Measurements from ENCODE around the gene IBA57.
"Not testable (repeated sequence)": the region's sequence is repeated elsewhere in the genome, so short reads cannot be mapped to it uniquely, and the experiment has no call there.

Gene IBA57

DNA sequence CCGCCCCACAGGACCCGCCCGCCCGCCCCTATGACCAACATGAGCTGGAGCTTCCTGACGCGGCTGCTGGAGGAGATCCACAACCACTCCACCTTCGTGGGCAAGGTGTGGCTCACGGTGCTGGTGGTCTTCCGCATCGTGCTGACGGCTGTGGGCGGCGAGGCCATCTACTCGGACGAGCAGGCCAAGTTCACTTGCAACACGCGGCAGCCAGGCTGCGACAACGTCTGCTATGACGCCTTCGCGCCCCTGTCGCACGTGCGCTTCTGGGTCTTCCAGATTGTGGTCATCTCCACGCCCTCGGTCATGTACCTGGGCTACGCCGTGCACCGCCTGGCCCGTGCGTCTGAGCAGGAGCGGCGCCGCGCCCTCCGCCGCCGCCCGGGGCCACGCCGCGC lies 7.9 kb upstream of the IBA57 start:
- FAIRE-seq, result no peak

DNA sequence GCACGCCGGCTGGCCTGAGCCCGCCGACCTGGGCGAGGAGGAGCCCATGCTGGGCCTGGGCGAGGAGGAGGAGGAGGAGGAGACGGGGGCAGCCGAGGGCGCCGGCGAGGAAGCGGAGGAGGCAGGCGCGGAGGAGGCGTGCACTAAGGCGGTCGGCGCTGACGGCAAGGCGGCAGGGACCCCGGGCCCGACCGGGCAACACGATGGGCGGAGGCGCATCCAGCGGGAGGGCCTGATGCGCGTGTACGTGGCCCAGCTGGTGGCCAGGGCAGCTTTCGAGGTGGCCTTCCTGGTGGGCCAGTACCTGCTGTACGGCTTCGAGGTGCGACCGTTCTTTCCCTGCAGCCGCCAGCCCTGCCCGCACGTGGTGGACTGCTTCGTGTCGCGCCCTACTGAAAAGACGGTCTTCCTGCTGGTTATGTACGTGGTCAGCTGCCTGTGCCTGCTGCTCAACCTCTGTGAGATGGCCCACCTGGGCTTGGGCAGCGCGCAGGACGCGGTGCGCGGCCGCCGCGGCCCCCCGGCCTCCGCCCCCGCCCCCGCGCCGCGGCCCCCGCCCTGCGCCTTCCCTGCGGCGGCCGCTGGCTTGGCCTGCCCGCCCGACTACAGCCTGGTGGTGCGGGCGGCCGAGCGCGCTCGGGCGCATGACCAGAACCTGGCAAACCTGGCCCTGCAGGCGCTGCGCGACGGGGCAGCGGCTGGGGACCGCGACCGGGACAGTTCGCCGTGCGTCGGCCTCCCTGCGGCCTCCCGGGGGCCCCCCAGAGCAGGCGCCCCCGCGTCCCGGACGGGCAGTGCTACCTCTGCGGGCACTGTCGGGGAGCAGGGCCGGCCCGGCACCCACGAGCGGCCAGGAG lies 7.2 kb upstream of the IBA57 start:
- FAIRE-seq, result no peak

DNA sequence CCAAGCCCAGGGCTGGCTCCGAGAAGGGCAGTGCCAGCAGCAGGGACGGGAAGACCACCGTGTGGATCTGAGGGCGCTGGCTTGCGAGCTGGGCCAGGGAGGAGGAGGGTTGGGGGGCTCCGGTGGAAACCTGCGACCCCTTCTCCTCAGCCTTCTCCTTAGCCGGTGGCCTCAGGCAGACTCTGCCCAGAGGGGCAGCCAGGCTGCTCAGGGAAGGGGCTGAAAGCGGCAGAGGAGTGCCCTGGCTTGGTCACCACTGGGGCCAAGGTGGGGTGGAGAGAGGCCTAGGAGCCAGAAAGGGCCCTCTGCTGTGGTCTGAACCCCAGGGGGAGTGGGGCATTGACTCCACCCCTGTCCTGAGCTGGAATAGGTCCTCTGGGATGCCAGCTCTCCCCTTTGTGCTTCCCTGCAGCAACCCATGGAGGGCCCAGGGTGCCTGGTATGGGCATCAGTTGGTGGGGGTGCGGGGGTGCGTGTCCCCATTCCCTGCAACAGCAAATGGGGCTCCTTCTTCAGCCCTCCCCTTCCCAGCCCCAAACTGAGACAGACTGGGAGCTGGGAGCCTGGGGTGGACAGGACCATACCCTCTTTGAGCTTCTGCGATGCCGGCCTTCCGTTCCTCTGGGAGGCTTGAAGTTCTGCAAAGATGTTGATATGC lies 6.5 kb upstream of the IBA57 start:
- FAIRE-seq, result no peak

DNA sequence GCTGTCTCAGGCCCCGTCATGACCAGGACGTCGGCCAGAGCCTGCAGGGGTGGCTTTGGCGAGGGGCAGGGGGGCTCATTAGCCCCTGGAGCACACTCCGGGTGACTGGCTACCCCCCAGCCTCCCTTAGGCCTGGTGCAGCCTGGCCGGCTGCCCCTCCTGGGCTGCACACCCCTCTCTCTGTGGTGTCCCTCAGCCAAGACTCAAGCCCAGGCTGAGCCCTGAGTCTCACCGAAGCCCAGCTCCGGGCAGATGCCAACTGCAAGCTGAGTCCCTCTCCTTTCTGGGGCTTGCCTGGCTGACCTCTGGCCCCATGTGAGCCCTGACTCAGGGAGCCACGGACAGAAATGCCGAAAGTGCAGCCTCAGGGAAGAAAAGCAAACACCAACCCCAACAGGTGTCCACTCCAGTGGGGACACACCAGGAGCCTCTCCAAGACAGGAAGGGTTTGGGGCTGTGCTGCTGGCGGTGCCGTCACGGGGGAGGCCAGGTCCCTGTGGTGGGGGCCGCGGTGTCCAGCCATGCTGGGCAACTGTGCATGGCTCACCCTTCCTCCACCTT lies 5.3 kb upstream of the IBA57 start:
- no peak for FAIRE-seq

DNA sequence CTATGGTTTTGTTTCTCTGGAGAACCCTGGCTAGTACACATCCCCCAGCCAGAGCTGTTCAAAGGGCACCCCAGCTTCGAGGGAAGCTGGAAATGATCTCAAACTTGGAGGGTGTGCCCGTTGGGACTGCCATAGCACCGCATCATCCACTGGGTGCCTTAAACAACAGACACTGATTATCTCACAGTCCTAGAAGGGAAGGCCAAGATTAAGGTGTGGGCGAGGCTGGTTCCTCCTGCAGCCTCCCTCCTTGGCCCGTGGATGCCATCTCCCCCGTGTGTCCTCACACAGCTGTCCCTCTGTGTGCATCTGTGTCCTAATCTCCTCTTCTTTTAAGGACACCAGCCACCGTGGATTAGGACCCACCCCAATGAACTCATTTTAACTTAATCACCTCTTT lies 4.2 kb upstream of the IBA57 start:
- FAIRE-seq, result no peak

DNA sequence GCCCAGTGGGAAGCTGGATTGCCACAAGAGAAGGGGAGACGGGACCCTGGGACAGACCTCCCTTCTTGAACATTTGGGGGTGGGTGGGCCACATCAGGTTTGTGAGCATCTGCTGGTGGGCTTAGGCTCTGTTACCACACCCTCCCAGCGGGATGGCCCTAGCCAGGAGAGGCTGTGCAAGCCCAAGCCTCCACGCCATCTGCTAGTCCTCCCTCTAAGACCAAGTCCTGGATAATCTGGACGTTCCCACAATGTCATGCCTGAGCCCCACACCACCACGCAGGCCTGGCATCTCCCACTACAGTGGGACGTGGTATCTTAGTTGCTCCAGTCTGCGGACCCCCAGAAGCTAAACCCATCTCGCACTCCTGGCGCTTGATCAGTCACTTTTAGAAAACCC lies 3.7 kb upstream of the IBA57 start:
- FAIRE-seq, result no peak

DNA sequence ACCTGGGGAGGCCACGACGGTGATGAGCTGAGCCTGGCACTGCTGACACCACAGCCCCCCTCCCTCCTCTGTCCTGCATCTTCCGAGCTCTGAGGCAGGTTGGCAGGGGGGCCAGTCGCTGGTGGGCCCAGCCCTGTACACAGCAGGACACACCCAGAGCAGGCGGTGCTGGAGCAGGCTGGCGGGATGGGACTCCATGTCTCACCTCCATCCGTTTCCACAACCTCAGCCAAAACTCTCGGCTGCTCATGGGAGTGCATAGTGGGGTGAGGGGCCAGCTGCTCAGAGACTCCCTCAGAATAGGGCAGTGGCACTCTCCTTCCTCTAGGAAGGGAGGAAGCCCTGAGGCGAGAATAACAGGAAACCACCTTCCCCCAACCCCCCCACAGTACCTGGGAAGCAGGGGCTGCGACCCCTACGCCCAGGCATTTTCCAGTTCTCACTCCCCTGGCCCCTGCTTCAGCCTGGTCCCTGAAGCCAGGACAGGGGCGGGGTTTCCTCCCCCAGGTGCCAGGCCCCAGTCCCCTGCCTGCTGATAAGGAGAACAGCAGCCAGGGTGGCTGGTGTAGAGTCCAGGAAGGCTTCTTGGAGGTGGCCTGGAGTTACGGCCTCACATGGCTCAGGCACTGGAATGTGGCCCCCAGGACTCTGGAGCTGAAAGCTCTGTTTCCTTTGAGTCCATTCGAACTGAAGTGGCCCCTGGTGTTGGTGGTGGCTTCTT lies 3.2 kb upstream of the IBA57 start:
- FAIRE-seq, result no peak

DNA sequence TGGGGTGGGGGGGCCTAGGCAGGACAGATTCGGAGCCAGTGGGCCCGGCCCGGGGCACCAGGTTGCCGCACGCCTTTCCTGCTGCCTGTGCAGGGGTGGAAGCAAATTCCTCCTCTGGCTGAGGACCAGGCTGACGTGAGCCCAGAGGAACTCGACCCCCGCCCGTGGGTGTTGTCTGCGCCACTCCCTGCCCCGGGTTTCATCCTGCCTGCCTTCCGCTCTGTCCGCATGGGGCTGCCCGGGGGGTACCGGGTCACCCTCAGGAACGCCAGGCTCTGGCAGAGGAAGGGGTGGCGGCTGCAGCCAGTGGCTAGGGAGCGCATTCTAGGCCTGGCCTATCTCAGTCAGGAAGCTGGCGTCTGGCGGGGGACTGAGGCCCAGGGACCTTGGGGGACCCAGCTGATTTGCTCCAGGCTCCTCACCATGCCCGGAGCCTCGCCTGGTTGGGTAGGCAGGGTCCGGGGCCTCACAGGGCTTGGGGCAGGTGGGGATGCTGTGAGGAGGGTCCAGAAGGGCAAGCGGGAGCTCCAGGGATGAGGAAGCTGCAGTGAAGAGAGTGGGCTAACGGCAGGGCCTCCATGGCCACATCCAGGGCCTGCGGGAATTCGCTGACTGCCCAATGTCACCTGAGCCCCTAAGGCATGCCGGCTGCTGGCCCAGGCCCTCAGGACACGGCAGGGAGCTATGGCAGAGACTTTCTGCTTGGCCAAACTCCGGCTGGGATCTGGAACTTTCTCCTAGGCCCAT lies 2.4 kb upstream of the IBA57 start:
- no peak for FAIRE-seq

DNA sequence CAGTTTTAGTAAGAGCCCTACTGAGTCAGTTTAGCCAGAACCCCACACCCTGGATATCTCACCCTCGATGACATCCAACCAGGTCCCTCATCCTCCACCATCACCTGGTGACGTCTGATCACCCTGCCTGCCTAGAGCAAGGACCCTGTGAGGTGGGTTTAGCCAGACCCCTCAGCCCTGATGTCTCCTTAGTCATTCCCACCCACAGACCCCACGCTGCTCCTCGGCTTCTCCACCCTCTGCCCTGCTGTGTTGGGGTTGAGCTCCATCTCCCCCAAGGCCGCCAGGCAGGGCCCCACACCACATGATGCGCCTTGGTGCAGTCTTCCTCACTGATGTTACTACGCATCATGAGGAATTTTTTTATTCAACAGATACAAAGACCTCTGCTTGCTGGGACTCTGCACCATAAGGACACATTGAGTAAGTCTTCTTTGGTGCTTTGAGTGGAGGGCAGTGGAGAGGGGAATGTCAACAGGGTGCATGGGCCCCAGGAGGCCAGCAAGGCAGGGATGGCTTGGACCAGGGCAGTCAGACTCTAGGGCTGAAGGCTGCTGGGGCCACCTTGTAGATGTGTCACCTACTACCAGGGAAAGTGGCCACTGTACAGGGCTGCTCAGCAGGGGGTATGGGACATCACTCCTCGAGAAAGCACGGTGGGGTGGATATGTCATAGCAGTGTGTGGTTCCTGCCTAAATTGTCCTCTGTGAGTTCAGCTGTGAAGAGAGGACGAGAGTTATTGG lies 1.7 kb upstream of the IBA57 start:
- FAIRE-seq, result no peak

DNA sequence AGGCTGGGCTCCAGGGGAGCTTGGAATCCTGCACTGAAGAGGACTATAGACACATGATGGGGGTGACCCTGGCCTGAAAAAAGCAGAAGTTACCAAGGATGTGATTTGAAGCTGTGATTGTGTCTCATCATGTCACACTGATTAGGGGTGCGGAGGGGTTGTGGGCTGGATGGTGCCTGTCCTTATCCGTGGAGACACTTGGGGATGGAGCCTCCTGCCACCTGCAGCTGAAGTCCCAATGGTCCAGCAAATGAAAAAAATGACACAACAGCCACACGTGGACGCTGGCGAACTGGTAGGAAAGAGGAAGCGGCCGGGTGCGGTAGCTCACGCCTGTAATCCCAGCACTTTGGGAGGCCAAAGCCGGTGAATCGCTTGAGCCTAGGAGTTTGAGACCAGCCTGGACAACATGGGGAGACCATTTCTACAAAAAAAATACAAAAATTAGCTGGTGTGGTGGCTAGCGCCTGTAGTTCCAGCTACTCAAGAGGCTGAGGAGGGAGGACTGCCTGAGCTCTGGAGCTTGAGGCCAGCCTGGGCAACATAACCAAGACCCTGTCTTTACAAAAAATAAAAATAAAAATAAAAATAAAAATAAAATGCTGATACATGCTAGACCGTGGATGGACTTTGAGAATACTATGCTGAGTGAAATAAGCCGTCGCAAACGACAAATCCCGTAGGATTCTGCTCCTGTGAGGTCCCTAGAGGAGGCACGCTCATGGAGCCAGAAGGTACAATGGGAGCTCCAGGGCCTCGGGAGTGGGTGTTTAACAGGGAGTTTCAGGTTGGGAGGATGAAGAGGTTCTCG lies 838 bp upstream of the IBA57 start:
- FAIRE-seq, result no peak

DNA sequence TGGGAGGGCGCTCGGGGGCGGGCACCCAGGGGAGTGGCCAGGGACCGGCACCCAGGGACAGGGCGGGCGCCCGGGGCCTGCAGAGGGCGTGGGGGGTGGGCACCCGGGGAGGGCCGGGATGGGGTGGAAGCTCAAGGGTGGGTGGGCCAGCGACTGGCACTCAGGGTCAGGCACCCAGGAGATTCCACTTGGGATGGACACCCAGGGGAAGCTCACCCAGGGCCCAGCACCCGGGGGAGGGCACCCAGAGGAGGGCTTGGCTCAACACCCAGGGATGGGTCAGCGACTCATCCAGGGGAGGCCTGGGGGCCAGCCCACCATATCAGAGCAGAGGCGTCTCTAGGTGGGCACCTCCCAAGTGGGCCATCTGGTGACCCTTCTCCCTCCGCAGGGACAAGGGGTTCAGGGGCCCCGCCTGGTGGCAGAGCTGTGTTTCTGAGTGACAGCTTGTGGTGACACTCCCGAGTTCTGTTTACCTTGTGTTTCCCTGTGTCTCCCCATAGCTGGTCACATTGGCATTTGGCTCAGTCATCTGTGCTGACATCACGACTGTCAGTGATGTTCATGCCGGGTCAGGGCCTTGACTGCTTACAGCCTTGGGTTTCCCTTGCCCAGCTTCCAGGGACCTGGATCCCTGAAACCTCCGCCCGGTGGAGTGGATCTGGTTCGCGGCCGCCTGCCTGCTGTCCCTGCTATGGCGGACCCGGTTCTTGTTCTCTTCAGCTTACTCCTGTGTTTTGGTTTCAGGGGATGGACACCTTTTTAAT lies 749 bp downstream of the IBA57 start:
- no peak for FAIRE-seq

DNA sequence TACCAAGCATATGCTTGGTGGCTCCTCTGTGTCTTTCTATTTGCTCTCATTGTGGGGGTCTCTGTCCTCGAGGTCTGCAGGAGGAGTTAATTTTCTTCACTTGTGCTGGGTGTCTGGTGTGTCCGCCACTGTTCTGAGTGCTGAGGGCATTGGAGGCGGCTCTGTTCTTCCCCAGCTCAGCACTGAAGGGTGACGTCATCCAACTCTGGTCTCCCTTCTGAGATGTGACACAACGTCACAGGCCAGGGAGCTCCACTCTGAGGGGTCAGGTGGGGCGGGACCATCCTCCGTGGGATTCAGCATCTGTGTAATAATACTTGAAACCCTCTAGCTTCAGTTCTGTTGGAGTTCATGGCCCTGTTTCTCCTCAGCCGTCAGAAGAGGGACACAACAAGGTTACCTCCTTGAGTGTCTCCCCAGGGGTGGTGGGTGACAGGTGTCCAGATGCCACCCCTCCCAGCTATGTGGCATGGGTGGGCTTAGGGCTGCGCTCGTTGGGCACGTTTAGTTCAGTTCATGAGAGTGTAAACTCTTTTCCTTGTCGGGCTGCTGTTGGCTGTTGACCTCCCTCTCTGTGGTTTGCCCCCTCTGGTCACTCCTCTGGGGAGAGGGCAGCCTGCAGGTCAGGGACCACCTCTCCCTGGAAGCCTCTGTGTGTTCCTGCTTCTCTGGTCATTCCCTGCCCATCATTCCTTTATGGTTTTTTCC lies 3.1 kb downstream of the IBA57 start:
- FAIRE-seq, result no peak

DNA sequence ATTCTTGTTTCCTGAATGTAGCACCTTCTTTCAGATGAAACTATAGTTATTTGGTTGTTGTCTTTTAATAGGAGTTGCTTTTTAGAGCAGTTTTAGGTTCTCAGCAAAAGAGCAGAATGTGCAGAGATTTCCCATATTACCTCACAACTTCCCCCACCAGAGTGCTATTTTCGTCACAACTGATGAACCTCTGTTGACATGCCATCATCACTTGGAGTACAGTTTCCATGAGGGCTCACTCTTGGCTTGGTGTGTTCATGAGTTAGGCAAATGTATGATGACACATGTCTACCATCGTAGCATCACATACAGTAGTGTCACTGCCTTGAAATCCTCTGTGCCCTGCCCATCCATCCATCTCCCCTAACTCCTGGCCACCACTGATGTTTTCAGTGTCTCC lies 3.7 kb downstream of the IBA57 start:
- FAIRE-seq, result no peak

DNA sequence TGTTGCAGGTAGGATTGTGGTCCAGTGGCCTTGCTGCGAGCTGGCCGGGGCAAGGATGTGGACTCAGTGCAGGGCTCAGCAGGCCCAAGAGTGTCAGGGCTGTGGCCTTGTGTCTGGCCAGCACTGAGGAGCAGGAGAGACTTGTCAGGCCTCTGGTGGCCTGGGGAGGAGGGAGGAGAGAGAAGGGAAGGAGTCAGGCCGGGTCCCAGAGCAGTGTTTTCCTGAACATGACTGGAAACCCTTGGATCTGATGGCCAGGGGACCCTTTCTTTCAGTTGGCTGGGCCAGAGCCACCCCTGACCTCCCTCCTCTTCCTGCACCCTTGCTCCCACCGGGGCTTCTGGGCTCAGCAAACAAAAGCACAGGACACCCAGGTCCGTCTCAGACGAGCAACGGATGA lies 5.1 kb downstream of the IBA57 start:
- FAIRE-seq, result no peak

DNA sequence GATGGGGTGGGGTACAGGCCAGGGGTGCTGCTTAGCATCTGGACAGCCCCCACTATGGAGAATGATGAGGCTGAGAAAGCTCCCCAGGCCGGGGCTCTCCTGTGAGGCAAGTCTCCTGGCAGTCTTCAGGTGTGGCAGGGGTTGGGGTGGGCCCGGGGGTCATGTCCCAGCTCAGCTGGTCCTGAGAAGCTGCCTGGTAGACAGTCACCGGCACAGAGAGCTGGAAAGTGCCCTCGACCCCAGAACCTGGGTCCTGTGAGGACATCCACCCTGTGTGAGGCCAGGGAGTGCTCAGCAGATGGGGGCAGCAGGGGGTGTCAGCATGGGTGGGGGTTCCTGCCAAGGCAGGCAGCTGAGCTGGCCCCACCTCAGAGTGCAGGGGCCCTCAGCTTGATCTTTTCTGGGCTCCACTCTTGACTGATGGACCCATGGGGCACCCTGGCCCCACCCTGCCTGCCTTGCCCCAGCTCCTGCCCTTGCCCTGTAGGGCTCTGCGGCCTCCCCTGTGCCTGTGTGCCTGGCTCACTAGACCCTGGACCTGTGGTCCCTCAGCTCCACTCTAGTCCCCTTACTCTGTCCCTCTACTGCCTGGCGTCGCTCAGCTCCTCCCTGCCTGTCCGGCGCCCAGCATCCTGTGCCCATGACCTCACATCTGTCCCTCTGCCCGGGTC lies 5.8 kb downstream of the IBA57 start:
- FAIRE-seq, result no peak

DNA sequence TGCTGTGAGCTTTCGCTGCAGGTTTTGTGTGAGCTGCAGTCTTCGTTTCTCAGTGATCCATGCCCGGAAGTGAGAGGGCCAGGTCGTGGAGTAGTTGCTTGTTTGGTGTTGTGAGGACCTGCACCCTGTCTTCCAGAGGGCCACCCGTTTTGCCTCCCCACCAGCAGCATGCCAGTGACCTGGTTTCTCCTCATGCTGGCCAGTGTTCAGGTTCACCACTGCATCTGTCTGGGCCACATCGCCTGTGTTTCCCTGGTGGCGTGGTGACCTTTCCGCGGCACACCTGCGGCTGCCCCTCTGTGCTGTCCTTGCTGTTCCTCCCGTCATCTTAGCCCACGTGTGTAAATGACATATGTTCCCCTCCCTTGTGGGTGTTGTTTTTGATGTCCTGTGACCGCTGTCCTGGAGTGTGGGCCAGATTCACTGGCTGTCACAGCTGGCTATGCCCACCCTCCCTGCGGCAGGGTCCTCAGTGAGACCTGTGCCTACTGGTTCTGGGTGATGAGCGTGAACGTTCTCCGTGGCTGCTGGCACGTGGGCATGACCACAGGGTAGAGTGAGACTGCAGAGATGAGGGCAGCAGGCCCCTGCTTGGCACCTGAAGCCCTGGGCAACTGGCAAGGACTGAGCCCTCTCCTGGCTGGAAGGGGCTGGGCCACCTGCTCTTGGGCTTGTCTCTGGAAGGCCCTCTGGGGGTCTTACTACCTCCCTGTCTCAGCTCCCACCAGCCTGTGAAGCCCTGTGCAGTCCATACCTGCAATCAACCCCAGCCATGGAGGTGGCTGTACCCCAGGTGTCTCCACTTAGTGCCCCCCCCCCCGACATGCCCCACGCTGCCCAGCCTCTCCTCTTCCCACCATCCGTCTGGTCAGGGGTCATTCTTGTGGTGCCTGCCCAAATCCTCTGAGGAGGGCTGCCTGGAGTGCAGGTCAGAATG lies 7.3 kb downstream of the IBA57 start:
- no peak for FAIRE-seq

DNA sequence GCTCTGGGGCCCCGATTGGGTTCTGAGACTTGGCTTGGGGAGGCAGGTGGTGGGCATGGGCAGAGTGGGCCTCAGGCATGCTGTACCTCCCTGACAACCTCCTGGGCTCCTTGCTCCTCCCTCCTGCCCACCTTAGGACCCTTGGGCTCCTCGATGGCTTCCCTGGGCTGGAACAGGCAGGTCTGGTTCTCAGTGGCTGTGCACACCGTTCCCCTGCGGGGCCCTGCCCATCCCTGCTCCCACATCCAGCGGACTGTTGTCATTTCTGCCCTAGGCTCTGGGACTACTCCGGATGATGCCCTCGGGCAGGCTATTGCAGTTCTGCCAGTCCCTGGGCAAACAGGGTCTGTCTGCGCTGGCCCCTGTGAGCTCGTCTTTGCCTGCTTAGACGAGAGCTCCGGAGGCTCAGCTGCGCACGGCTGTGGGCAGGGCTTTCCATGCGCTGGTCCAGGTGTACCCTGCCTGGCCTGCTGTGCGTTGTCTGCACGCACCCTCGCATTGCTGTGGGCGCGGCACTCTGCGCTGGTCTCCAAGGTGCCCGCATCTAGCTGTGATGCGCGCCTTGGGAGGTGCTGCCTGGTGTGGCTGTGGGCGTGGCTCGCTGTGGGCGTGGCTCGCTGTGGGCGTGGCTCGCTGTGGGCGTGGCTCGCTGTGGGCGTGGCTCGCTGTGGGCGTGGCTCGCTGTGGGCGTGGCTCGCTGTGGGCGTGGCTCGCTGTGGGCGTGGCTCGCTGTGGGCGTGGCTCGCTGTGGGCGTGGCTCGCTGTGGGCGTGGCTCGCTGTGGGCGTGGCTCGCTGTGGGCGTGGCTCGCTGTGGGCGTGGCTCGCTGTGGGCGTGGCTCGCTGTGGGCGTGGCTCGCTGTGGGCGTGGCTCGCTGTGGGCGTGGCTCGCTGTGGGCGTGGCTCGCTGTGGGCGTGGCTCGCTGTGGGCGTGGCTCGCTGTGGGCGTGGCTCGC lies 8.2 kb downstream of the IBA57 start:
- not testable (repeated sequence) for FAIRE-seq

Measured in TTC549 (cell line).